GM18508 (cell line): ENCODE measurements around the gene HID1.

Experiments
- ATAC-seq: cut with Tn5 transposase; IDR thresholded peaks from one replicate; pipeline ENCODE4 v1.9.1; 2021; ENCODE audit warnings: moderate number of reproducible peaks; ENCODE audit not compliant: insufficient read depth, unreplicated experiment

The HID1 gene

GRCh38 chr17:74903671-74904070 is 68.9 kb downstream of the HID1 start:
- no peak for ATAC-seq

GRCh38 chr17:74903034-74903433 is 69.5 kb downstream of the HID1 start:
- ATAC-seq, result no peak

- no peak for ATAC-seq
These were observed 71.0 kb downstream of the HID1 start for GRCh38 chr17:74901353-74902135.
